NCI-H82 (cell line): ENCODE results near the gene TOMM5.
A peak's percentile ranks its signal among the peaks of the same experiment; 100 is the strongest.
"Not testable (repeated sequence)": the region's sequence is repeated elsewhere in the genome, so short reads cannot be mapped to it uniquely, and the experiment has no call there.

Source experiments
- DNase-seq: peaks from one replicate; lab custom pipeline; 2025; lab: John Stamatoyannopoulos, UW

Gene TOMM5

GRCh38 chr9:37611961-37612360 is 19.6 kb upstream of the TOMM5 start:
- DNase-seq, result peak; percentile 29

- DNase-seq, result no peak
Observed at GRCh38 chr9:37611014-37611413, 18.6 kb upstream of the TOMM5 start.

- no peak for DNase-seq
Observed at GRCh38 chr9:37609735-37610397, 17.5 kb upstream of the TOMM5 start.

- DNase-seq, result no peak
Observed at GRCh38 chr9:37608250-37608649, 15.9 kb upstream of the TOMM5 start.

GRCh38 chr9:37604296-37604695 is 11.9 kb upstream of the TOMM5 start:
- DNase-seq, result no peak

GRCh38 chr9:37602817-37603216 is 10.4 kb upstream of the TOMM5 start:
- no peak for DNase-seq

GRCh38 chr9:37602061-37602460 is 9.7 kb upstream of the TOMM5 start:
- DNase-seq, result not testable (repeated sequence)

GRCh38 chr9:37596504-37596903 is 4.1 kb upstream of the TOMM5 start:
- DNase-seq, result no peak

GRCh38 chr9:37593883-37594448 is 1.6 kb upstream of the TOMM5 start:
- DNase-seq, result no peak

- DNase-seq, result no peak
Observed at GRCh38 chr9:37587521-37587920, 4.9 kb downstream of the TOMM5 start.

GRCh38 chr9:37583522-37584121 is 8.8 kb downstream of the TOMM5 start:
- DNase-seq, result no peak

- peak; percentile 66 for DNase-seq
Observed at GRCh38 chr9:37582548-37583157, 9.7 kb downstream of the TOMM5 start.

GRCh38 chr9:37575921-37576721 is 16.3 kb downstream of the TOMM5 start, which contains the start of gene FBXO10:
TSS of gene FBXO10 (minus strand) at chr9:37576380. CDS start at chr9:37541768, 34,612 bp downstream.
- DNase-seq, result peak; percentile 92

GRCh38 chr9:37575511-37575914 is 16.9 kb downstream of the TOMM5 start:
- peak; percentile 97 for DNase-seq

GRCh38 chr9:37575001-37575400 is 17.4 kb downstream of the TOMM5 start:
- peak; percentile 94 for DNase-seq

- peak; percentile 77 for DNase-seq
Observed at GRCh38 chr9:37574241-37574721, 18.1 kb downstream of the TOMM5 start.

GRCh38 chr9:37571282-37571681 is 21.1 kb downstream of the TOMM5 start:
- peak; percentile 15 for DNase-seq

- DNase-seq, result no peak
Observed at GRCh38 chr9:37566716-37567115, 25.7 kb downstream of the TOMM5 start.

GRCh38 chr9:37565661-37566618 is 26.5 kb downstream of the TOMM5 start:
- DNase-seq, result no peak

GRCh38 chr9:37564916-37565315 is 27.5 kb downstream of the TOMM5 start:
- no peak for DNase-seq
